CD14-positive monocyte (primary cell): Measurements from ENCODE around the gene RNF130. TPM values are rescaled to one million over a fixed set of nuclear protein-coding genes. Genes with fewer than 3 reads are reported as not detected.

Source experiments
- DNase-seq, 3 donors: peaks; one replicate each; pipeline ENCODE4 v3.0.0-alpha.2; 2011 to 2022
- H2AFZ ChIP-seq: 2 replicates; pipeline ENCODE4 v1.6.0; 2012; ENCODE audit warnings: mild to moderate bottlenecking, low read depth, low read length, inconsistent platforms; ENCODE audit not compliant: insufficient read depth, poor library complexity, severe bottlenecking
- H3K27ac ChIP-seq, 2 donors: 1 replicate in 1 of 2; 2 replicates in 1 of 2; pipeline ENCODE4 v1.5.1; 2012 to 2013; ENCODE audit warnings: low read length in 2 of 2, control low read depth in 1 of 2, inconsistent platforms in 1 of 2, low read depth in 1 of 2, mild to moderate bottlenecking in 1 of 2
- H3K27me3 ChIP-seq, 2 donors: one replicate each; pipeline versions ENCODE4 v1.6.0 to v1.6.1; 2011 to 2013; ENCODE audit warnings: low read length in 2 of 2; ENCODE audit not compliant: control insufficient read depth in 2 of 2, insufficient read depth in 2 of 2
- H3K36me3 ChIP-seq, 2 donors: replicated peaks in 1 of 2; 1 replicate in 1 of 2; 2 replicates in 1 of 2; pipeline versions ENCODE4 v1.5.1 to v1.6.1; 2012 to 2013; ENCODE audit warnings: low read length in 2 of 2, control low read depth in 1 of 2, inconsistent platforms in 1 of 2, mild to moderate bottlenecking in 1 of 2; ENCODE audit not compliant: insufficient read depth in 2 of 2, control insufficient read depth in 1 of 2
- H3K4me1 ChIP-seq, 2 donors: 1 replicate in 1 of 2; 2 replicates in 1 of 2; pipeline versions ENCODE4 v1.5.1 to v1.6.1; 2012 to 2013; ENCODE audit warnings: low read length in 2 of 2, control low read depth in 1 of 2, inconsistent platforms in 1 of 2, mild to moderate bottlenecking in 1 of 2, moderate library complexity in 1 of 2; ENCODE audit not compliant: insufficient read depth in 2 of 2, control insufficient read depth in 1 of 2
- H3K4me2 ChIP-seq: replicated peaks from 2 replicates; pipeline ENCODE3; 2012; ENCODE audit warnings: low read length, moderate library complexity, mild to moderate bottlenecking; ENCODE audit not compliant: poor library complexity, severe bottlenecking; ENCODE audit errors: extremely low read depth
- H3K4me3 ChIP-seq, 3 experiments: fragments of 200-600 bp in 1 of 3; sonication (generic) in 1 of 3; replicated peaks in 1 of 3; 1 replicate in 2 of 3; 2 replicates in 1 of 3; pipeline ENCODE4 v1.5.1; 2011 to 2013; ENCODE audit warnings: low read length in 3 of 3, mild to moderate bottlenecking in 3 of 3, control low read depth in 2 of 3, low read depth in 2 of 3, inconsistent platforms in 1 of 3, moderate library complexity in 1 of 3
- H3K79me2 ChIP-seq: 2 replicates; pipeline ENCODE4 v1.6.0; 2012; ENCODE audit warnings: mild to moderate bottlenecking, control low read depth, inconsistent platforms, low read length, moderate library complexity; ENCODE audit not compliant: insufficient read depth
- H3K9ac ChIP-seq: 2 replicates; pipeline ENCODE4 v1.6.0; 2017; ENCODE audit warnings: low read length, mild to moderate bottlenecking; ENCODE audit not compliant: insufficient read depth, poor library complexity, severe bottlenecking
- H3K9me3 ChIP-seq, 2 donors: replicated peaks in 1 of 2; 1 replicate in 1 of 2; 2 replicates in 1 of 2; pipeline versions ENCODE4 v1.5.1 to v1.6.1; 2012 to 2013; ENCODE audit warnings: low read length in 2 of 2, control low read depth in 1 of 2; ENCODE audit not compliant: control insufficient read depth in 1 of 2, insufficient read depth in 1 of 2
- H4K20me1 ChIP-seq: 2 replicates; pipeline ENCODE4 v1.6.0; 2012; ENCODE audit warnings: mild to moderate bottlenecking, low read length, control low read depth, moderate library complexity; ENCODE audit not compliant: insufficient read depth
- H3K27ac Mint-ChIP-seq, 7 donors: one replicate each; pipeline ENCODE4 v1.8.0; 2020; ENCODE audit warnings: mild to moderate bottlenecking in 7 of 7, mixed read lengths in 7 of 7, moderate library complexity in 6 of 7, inconsistent platforms in 2 of 7
- H3K27me3 Mint-ChIP-seq, 3 donors: one replicate each; pipeline ENCODE4 v1.8.0; 2021 to 2022; ENCODE audit warnings: low read depth in 3 of 3, mild to moderate bottlenecking in 3 of 3, mixed read lengths in 3 of 3, moderate library complexity in 3 of 3, inconsistent platforms in 1 of 3
- H3K36me3 Mint-ChIP-seq, 2 donors: one replicate each; pipeline ENCODE4 v1.8.0; 2020; ENCODE audit warnings: mixed read lengths in 2 of 2, inconsistent platforms in 1 of 2, mild to moderate bottlenecking in 1 of 2
- H3K4me1 Mint-ChIP-seq: one replicate; pipeline ENCODE4 v1.8.0; 2020; ENCODE audit warnings: mild to moderate bottlenecking, mixed read lengths
- H3K4me3 Mint-ChIP-seq, 2 donors: one replicate each; pipeline ENCODE4 v1.8.0; 2020; ENCODE audit warnings: mild to moderate bottlenecking in 2 of 2, mixed read lengths in 2 of 2, moderate library complexity in 1 of 2
- H3K9me3 Mint-ChIP-seq, 7 donors: one replicate each; pipeline ENCODE4 v1.8.0; 2020 to 2022; ENCODE audit warnings: mixed read lengths in 7 of 7, mild to moderate bottlenecking in 6 of 7, moderate library complexity in 6 of 7, inconsistent platforms in 2 of 7
- CTCF ChIP-seq: fragments of 200-600 bp; IDR thresholded peaks from one replicate; pipeline ENCODE4 v1.8.0; 2022; ENCODE audit warnings: antibody characterized with exemption, mild to moderate bottlenecking
- WGBS: methylation state at CpG from one replicate; pipeline ENCODE4 v1.1.5; 2013; ENCODE audit warnings: missing lambda C conversion rate; ENCODE audit not compliant: insufficient coverage; 5-methylcytosine and 5-hydroxymethylcytosine counted together
- intact Hi-C, 2 donors: fragments of 100-400 bp; cut with micrococcal nuclease; formaldehyde crosslinking; loops; one replicate each; pipeline versions ENCODE4 v1.15.0 to v1.15.1; 2023
- polyA plus RNA-seq, 3 donors: library from polyadenylated mRNA; depleted of rRNA in 1 of 3; unstranded in 2 of 3; stranded (reverse) in 1 of 3; fragments of 300-500 nt in 2 of 3; fragments of >200 nt in 1 of 3; fragmentation: Illumina TruSeq in 2 of 3; gene quantifications; 1 replicate in 2 of 3; 2 replicates in 1 of 3; pipeline ENCODE4 v1.2.3, GENCODE V29; 2012 to 2021

The RNF130 gene
- polyA plus RNA-seq, 3 donors: 294 to 439 (median 376) TPM

- H3K4me3 Mint-ChIP-seq: peak overlapping the region in 1 of 2 donors; percentile 5
- Histone ChIP-seq H3K79me2 (peaks cover 100% of the 10 kb centered on the region), H3K4me1 (peaks cover 3 to 12% of the 10 kb centered on the region in 2 donors), H3K36me3 (peaks cover 0 to 43% of the 10 kb centered on the region in 2 donors), H4K20me1 (peaks cover 100% of the 10 kb centered on the region), H3K4me2 (no peak overlapping the region), H3K9me3 (no peaks in the 10 kb centered on the region), H2AFZ (no peak overlapping the region), H3K9ac (no peak overlapping the region), H3K27ac (peak overlapping the region in 1 of 2 donors; percentile 47), H3K27me3 (no peaks in the 10 kb centered on the region), H3K4me3 (no peak overlapping the region)
- H3K27ac Mint-ChIP-seq: peak overlapping the region in 4 of 7 donors; percentile 53 to 81 (median 67)
- peaks cover 45% of the 10 kb centered on the region for H3K4me1 Mint-ChIP-seq
- intact Hi-C loops: no loop called here
- no peak for TF ChIP-seq CTCF
- DNase-seq: no peak
- no CpG with 5 or more reads among the region's 1 CpG for WGBS
- H3K9me3 Mint-ChIP-seq: no peaks in the 10 kb centered on the region
- H3K36me3 Mint-ChIP-seq: peaks cover 12 to 40% of the 10 kb centered on the region in 2 donors
- H3K27me3 Mint-ChIP-seq: peaks cover 0 to 1% (median 0%) of the 10 kb centered on the region in 3 donors
These were observed 15.4 kb downstream of the RNF130 start for GRCh38 chr5:180056153-180056552.

DNA sequence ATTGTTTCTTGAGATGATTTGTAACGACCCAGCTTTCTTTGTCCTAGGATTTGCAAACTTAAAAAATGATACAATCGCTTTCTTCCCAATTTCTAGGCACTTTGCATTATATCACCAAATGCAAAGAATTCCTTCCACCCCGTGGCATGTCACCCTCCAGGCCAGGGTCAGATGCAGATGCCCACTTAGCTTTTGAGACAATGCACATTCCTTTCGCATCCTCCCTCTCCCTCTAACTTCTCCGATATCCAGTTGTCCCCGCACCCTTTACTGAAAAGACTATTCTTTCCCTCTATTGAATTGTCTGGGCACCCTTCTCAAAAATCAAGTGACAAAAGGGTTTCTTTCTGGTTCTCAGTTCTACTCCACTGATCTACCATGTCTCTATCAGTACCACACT is 17.3 kb downstream of the RNF130 start:
- Histone ChIP-seq H3K27me3 (no peaks in the 10 kb centered on the region), H3K9ac (no peak overlapping the region), H3K27ac (no peak overlapping the region), H4K20me1 (peaks cover 100% of the 10 kb centered on the region), H3K4me1 (peaks cover 15 to 20% of the 10 kb centered on the region in 2 donors), H3K9me3 (no peaks in the 10 kb centered on the region), H3K4me2 (no peak overlapping the region), H2AFZ (no peak overlapping the region), H3K79me2 (peaks cover 99% of the 10 kb centered on the region), H3K4me3 (no peak overlapping the region), H3K36me3 (peaks cover 0 to 32% of the 10 kb centered on the region in 2 donors)
- WGBS: 89% methylated on average over 6 of the region's 6 CpGs
- no peaks in the 10 kb centered on the region for H3K9me3 Mint-ChIP-seq
- peaks cover 54% of the 10 kb centered on the region for H3K4me1 Mint-ChIP-seq
- peaks cover 12 to 32% of the 10 kb centered on the region in 2 donors for H3K36me3 Mint-ChIP-seq
- H3K4me3 Mint-ChIP-seq: no peak overlapping the region
- no peak for TF ChIP-seq CTCF
- peaks cover 0 to 1% (median 0%) of the 10 kb centered on the region in 3 donors for H3K27me3 Mint-ChIP-seq
- intact Hi-C loops: no loop called here
- H3K27ac Mint-ChIP-seq: peak overlapping the region in 4 of 7 donors; percentile 21 to 82 (median 55)
- no peak for DNase-seq
